Measurements from ENCODE around the gene HP. TPM values are rescaled to one million over a fixed set of nuclear protein-coding genes. Genes with fewer than 3 reads are reported as not detected.

The HP gene
- total and polyA plus RNA-seq, 3 donors from 2014 or later, result 0.25 to 35.1 TPM; not detected in 1

- 80 to 85% methylated on average over 6 of the region's 6 CpGs for WGBS, 2 donors
- Histone ChIP-seq H3K27ac (no peak overlapping the region), H3K36me3 (ENCODE audit: low read depth, missing control alignments) (no peaks in the 10 kb centered on the region), H3K4me3 (no peak overlapping the region), H3K4me1 (peaks cover 5% of the 10 kb centered on the region), H3K9me3 (no peaks in the 10 kb centered on the region), H3K27me3 (no peaks in the 10 kb centered on the region)
- TF ChIP-seq CTCF (IDR thresholded peaks at IDR 0.05) (no peak), POLR2A (IDR thresholded peaks at IDR 0.05) (no peak)
- intact Hi-C loops (cut with DNase I; ENCODE audit: low total_unique reads), result no loop called here
- no peak for DNase-seq
These were observed 26.5 kb upstream of the HP start for GRCh38 chr16:72027669-72028378.

- intact Hi-C loops (cut with DNase I; ENCODE audit: low total_unique reads), result no loop called here
- 79 to 80% methylated on average over 7 of the region's 7 CpGs for WGBS, 2 donors
These were observed 24.6 kb upstream of the HP start for GRCh38 chr16:72029567-72030271.

GRCh38 chr16:72033437-72033836 is 20.9 kb upstream of the HP start:
- Histone ChIP-seq H3K9me3 (no peaks in the 10 kb centered on the region), H3K27me3 (no peaks in the 10 kb centered on the region), H3K4me3 (no peak overlapping the region), H3K4me1 (peaks cover 5% of the 10 kb centered on the region), H3K36me3 (ENCODE audit: low read depth, missing control alignments) (no peaks in the 10 kb centered on the region), H3K27ac (no peak overlapping the region)
- WGBS, 2 donors, result 83 to 92% methylated on average over 4 of the region's 4 CpGs
- DNase-seq, result no peak
- intact Hi-C loops (cut with DNase I; ENCODE audit: low total_unique reads), result no loop called here
- no peak for TF ChIP-seq CTCF (IDR thresholded peaks at IDR 0.05)
- no peak for TF ChIP-seq POLR2A (IDR thresholded peaks at IDR 0.05)

More at GRCh38 chr16:72029567-72030271, 24.6 kb upstream of the HP start:
- no peaks in the 10 kb centered on the region for H3K36me3 ChIP-seq (ENCODE audit: low read depth, missing control alignments)
- H3K4me1 ChIP-seq, result peaks cover 5% of the 10 kb centered on the region
- no peaks in the 10 kb centered on the region for H3K27me3 ChIP-seq
- no peak for TF ChIP-seq CTCF (IDR thresholded peaks at IDR 0.05)
- TF ChIP-seq POLR2A (IDR thresholded peaks at IDR 0.05), result no peak
- no peak overlapping the region for H3K27ac ChIP-seq
- H3K9me3 ChIP-seq, result no peaks in the 10 kb centered on the region
- no peak overlapping the region for H3K4me3 ChIP-seq
- DNase-seq, result no peak

- H3K27ac ChIP-seq, result no peak overlapping the region
- no peaks in the 10 kb centered on the region for H3K27me3 ChIP-seq
- intact Hi-C loops (cut with DNase I; ENCODE audit: low total_unique reads), result no loop called here
- no peak for DNase-seq
- no peaks in the 10 kb centered on the region for H3K36me3 ChIP-seq (ENCODE audit: low read depth, missing control alignments)
- no peak for TF ChIP-seq POLR2A (IDR thresholded peaks at IDR 0.05)
- TF ChIP-seq CTCF (IDR thresholded peaks at IDR 0.05), result no peak
- 76 to 81% methylated on average over 5 of the region's 5 CpGs for WGBS, 2 donors
- H3K4me1 ChIP-seq, result no peaks in the 10 kb centered on the region
- no peak overlapping the region for H3K4me3 ChIP-seq
- no peaks in the 10 kb centered on the region for H3K9me3 ChIP-seq
These were observed 18.2 kb upstream of the HP start for GRCh38 chr16:72036098-72036497.
